ENCODE results near the gene LRGUK. TPM values are rescaled to one million over a fixed set of nuclear protein-coding genes. Genes with fewer than 3 reads are reported as not detected.

LRGUK gene
- total RNA-seq, 1 experiment from 2014 or later: 1.5 TPM

GRCh38 chr7:134212576-134213546 is 85.7 kb downstream of the LRGUK start:
- Histone ChIP-seq H2BK15ac (ENCODE audit: low read depth, low read length) (no peak overlapping the region), H3K4me2 (ENCODE audit: insufficient read depth, insufficient read length, low read length) (no peak overlapping the region), H3K79me1 (ENCODE audit: insufficient read depth, low read depth, low read length, poor library complexity, severe bottlenecking) (no peaks in the 10 kb centered on the region), H3K18ac (ENCODE audit: insufficient read length, low read depth, low read length) (no peak overlapping the region), H4K20me1 (ENCODE audit: control insufficient read depth, insufficient read depth, insufficient read length) (no peaks in the 10 kb centered on the region), H2BK5ac (ENCODE audit: insufficient read length, low read length) (no peak overlapping the region), H3K4ac (ENCODE audit: low read depth, low read length) (no peak overlapping the region), H2BK12ac (ENCODE audit: insufficient read length, low read depth, low read length) (no peak overlapping the region), H2AFZ (ENCODE audit: low read length) (no peak overlapping the region), H3K27ac (ENCODE audit: insufficient read length, low read depth, low read length) (no peak overlapping the region), H3T11ph (ENCODE audit: low read length) (no peak overlapping the region), H3K23me2 (ENCODE audit: insufficient read length, low read depth, low read length, poor library complexity, severe bottlenecking) (no peaks in the 10 kb centered on the region), H3K79me2 (ENCODE audit: insufficient read depth, low read length) (no peaks in the 10 kb centered on the region), H3K9ac (ENCODE audit: extremely low read depth, insufficient read length, low read length) (no peak overlapping the region), H3K23ac (ENCODE audit: insufficient read length, low read depth, low read length) (no peak overlapping the region), H3K14ac (ENCODE audit: insufficient read depth, low read length) (no peak overlapping the region), H2BK120ac (ENCODE audit: low read depth, low read length, poor library complexity, severe bottlenecking) (no peak overlapping the region), H4K8ac (replicated peaks; ENCODE audit: insufficient read length, low read depth, low read length) (no peak overlapping the region), H3K56ac (ENCODE audit: insufficient read length, low read depth, low read length) (no peak overlapping the region), H3K4me1 (ENCODE audit: insufficient read depth, low read length) (no peaks in the 10 kb centered on the region), H4K91ac (ENCODE audit: insufficient read length, low read depth, low read length) (no peak overlapping the region), H3K27me3 (ENCODE audit: insufficient read depth, low read length) (no peaks in the 10 kb centered on the region; the same call in 1 of the 2 replicates), H3K9me3 (ENCODE audit: control insufficient read depth, low read depth, low read length) (no peaks in the 10 kb centered on the region), H2AK5ac (ENCODE audit: insufficient read length, low read length) (no peak overlapping the region), H4K5ac (ENCODE audit: insufficient read length, low read depth, low read length) (no peak overlapping the region), H2BK20ac (ENCODE audit: low read depth, low read length, poor library complexity, severe bottlenecking) (no peak overlapping the region)
- WGBS (ENCODE audit: extremely low coverage, insufficient read length, low lambda C conversion rate): no CpG with 5 or more reads among the region's 13 CpGs
- H3K4me3 Mint-ChIP-seq: no peak overlapping the region
- H3K9me3 Mint-ChIP-seq: peaks cover 0 to 1% of the 10 kb centered on the region in 2 experiments; a peak in 1 of 5 replicates
- peaks cover 0 to 2% of the 10 kb centered on the region in 2 experiments; a peak in 1 of 4 replicates for H3K4me1 Mint-ChIP-seq
- H3K27ac Mint-ChIP-seq: no peak overlapping the region
- H3K36me3 Mint-ChIP-seq (ENCODE audit: insufficient read depth in 1 of 3, low read depth in 3 of 3): peaks cover 0 to 13% (median 6%) of the 10 kb centered on the region in 3 experiments; a peak in 5 of 7 replicates
- DNase-seq: no peak
- TF ChIP-seq CTCF (conservative IDR thresholded peaks at IDR 0.05): no peak
- no peaks in the 10 kb centered on the region; the same call in 1 of the 2 replicates for H3K27me3 Mint-ChIP-seq (ENCODE audit: low read depth)
